ENCODE results near the gene KRTAP12-1.
A peak's percentile ranks its signal among the peaks of the same experiment; 100 is the strongest.

Gene KRTAP12-1

GRCh38 chr21:44681861-44682579, at the start of gene KRTAP12-1:
Gene KRTAP12-1 (minus strand): TSS chr21:44682163. CDS start chr21:44682123, 40 bp downstream.
- no peak for DNase-seq (ENCODE audit: low spot score)

DNA sequence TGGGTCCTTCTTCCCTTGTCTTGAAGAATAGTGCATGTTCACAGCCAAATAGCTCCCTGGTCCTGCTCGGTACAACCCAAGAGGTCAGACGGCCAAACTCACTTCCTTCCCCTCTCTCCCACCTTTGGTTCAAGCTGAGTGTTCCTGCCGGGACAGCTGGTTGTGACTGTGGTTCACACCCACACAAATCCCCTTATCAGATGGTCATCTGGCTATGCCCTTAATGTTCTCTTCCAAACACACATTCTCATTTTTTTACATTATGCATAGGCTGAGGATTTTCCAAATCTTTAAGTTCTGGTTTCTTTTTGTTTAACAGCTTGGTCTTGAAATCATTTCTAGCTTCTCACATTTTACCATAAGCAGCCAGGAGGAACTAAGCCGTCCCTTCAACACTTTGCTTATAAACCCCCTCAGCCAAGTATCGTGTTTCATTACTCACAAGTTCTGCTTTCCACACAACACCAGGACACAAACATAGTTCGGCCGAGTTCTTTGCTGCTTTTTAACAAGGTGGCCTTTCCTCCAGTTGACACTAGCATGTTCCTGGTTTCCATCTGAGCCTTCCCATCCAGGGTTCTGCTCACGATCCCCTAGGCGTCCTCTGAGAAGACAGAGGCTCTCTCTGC, 49.1 kb upstream of the KRTAP12-1 start:
- no peak for DNase-seq (ENCODE audit: low spot score)

GRCh38 chr21:44730028-44730395, 48.0 kb upstream of the KRTAP12-1 start:
- DNase-seq (ENCODE audit: low spot score): no peak

DNA sequence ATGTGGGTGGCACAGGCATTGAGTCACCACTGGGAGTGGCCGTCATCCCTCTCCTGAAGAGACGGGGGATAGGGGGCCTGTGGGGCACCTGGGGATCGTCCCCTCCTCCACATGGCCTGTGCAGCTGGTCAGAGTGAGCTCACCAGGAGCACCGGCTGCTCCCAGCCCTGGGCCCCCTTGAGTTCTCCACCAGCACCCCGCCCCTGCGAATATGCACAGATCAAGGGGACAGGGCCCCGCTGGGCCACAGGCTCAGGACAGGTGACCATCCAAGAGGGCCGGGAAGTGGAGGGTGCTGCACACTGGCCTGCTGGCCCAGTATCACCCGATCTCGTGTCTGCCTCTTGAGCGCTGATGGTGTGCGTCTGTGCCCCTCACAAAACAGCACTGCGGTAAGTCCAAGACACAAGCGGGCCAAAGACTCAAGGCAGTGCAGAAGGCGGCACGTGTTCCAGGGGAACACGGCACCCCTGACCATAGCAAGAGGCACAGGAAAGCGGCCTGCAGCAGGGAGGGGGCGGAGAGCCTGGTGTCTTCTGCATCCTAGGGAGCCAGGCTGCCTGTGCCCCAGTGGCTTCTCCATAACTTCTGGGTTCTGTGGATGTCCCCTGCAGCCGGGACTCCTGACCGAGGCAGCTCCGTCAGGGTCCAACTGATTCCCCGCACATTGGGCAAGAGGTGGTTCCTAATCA, 47.5 kb upstream of the KRTAP12-1 start:
- no peak for DNase-seq (ENCODE audit: low spot score)

- DNase-seq (ENCODE audit: low spot score): no peak
Measured at GRCh38 chr21:44728716-44729115, 46.8 kb upstream of the KRTAP12-1 start.

- DNase-seq (ENCODE audit: low spot score): no peak
Measured at GRCh38 chr21:44727757-44728156, 45.8 kb upstream of the KRTAP12-1 start.

DNA sequence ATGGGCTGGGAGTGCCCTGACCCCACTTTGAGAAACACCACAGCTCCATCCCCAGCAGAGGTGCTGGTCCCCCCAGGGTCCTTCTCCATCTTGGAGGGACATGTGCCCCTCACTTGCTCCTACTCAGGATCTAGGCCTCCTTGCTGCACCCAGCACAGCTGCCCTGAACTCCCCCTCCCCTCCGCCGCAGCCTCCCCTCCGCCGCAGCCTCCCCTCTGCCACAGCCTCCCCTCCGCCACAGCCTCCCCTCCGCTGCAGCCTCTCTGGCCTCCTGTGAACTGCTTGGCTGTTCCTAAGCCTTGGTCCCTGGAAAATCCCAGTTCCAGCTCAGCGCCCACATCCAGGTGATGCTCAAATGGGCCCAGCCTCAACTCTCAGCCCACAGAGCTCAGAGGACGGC, 45.4 kb upstream of the KRTAP12-1 start:
- DNase-seq (ENCODE audit: low spot score): no peak

- DNase-seq (ENCODE audit: low spot score): no peak
Measured at GRCh38 chr21:44726826-44727225, 44.9 kb upstream of the KRTAP12-1 start.

DNA sequence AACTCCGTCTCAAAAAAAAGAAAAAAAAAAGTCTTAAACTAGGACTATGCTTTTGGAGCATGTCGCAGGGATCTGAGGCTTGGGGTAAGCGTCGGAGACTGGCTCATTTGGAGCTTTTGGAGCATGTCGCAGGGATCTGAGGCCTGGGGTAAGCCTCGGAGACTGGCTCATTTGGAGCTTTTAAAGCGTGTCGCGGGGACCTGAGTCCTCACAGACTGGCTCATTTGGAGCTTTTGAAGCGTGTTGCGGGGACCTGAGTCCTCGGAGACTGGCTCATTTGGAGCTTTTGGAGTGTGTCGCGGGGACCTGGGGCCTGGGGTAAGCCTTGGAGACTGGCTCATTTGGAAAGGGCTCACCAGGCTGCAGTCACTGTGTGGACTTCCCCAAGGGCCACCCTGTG, 43.0 kb upstream of the KRTAP12-1 start:
- no peak for DNase-seq (ENCODE audit: low spot score)

GRCh38 chr21:44724196-44724595, 42.2 kb upstream of the KRTAP12-1 start:
- DNase-seq (ENCODE audit: low spot score): no peak

GRCh38 chr21:44723177-44724131, 41.5 kb upstream of the KRTAP12-1 start:
- peak; percentile 17 for DNase-seq (ENCODE audit: low spot score)

DNA sequence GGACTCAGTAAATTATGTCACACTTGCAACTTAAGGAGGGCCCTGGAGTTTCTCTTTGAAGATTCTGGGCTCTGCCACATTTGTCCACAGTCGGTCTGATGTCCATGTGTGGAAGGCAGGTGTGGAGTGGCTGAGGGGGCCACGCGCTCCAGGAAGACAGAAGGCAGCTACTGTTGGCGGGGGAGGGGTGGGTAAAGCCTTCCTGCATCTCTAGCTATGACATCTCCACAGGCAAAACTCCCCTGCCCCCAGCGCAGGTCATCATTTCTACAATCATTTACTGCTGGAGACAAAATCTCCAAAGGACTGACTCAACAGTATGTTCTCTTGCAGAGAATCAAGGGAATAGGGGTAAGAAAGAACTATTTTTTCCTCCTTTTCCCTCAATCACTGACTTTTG, 40.8 kb upstream of the KRTAP12-1 start:
- DNase-seq (ENCODE audit: low spot score): no peak

- DNase-seq (ENCODE audit: low spot score): no peak
Measured at GRCh38 chr21:44720170-44720569, 38.2 kb upstream of the KRTAP12-1 start.

GRCh38 chr21:44718571-44718970, 36.6 kb upstream of the KRTAP12-1 start:
- no peak for DNase-seq (ENCODE audit: low spot score)

DNA sequence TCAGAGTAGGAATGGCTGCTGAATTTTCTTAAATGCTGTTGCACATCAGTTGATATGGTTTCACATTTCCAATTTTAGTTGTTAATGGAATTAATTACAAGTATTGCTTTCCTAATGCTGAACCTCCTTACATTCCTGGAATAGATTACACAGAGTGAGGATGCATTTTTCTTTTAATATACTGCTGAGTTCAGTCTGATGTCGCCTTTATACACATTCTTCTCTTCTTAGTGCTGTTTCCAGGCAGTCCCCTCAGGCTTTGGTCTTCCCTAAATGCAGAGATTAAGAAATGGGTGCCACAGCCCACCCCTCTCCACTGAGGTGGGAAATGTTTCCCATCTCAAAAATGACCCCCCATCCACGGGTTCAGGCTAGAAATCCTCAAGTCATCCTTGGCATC, 36.1 kb upstream of the KRTAP12-1 start:
- no peak for DNase-seq (ENCODE audit: low spot score)

- DNase-seq (ENCODE audit: low spot score): no peak
Measured at GRCh38 chr21:44716984-44717383, 35.0 kb upstream of the KRTAP12-1 start.

DNA sequence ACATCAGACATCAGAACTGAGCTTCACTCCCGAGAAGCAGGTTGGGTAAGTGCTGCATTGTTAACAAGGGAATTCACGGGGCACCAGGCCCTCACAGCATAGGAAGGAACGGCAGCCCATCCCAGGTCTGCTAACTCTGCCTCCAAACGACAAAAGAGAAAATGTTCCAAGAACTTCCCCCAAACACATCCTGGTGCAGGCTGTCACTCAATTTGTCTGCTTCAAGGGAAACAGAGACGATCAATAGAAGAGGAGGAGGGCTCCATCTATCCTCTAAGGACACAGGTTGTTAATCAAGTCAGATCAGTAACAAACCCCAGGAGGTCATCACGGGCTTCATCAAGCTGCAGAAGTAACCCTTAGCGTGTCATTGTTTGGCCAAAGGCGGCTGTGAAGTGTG, 32.9 kb upstream of the KRTAP12-1 start:
- DNase-seq (ENCODE audit: low spot score): no peak

DNA sequence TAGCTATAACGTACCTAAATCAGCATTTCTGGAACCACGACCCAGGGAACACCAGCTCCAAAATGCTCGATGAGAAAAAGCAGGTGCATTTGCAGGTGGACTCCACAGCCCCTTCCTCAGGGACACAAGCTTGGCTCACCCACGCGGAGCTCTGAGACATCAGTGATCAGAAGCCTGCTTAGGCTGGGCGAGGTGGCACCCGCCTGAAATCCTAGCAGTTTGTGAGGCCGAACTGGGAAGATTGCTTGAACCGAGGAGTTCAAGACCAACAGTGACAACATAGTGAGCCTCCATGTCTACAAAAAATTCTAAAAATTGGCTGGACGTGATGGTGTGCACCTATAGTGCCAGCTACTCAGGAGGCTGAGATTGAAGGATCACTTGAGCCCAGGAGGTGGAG, 31.9 kb upstream of the KRTAP12-1 start:
- DNase-seq (ENCODE audit: low spot score): no peak

DNA sequence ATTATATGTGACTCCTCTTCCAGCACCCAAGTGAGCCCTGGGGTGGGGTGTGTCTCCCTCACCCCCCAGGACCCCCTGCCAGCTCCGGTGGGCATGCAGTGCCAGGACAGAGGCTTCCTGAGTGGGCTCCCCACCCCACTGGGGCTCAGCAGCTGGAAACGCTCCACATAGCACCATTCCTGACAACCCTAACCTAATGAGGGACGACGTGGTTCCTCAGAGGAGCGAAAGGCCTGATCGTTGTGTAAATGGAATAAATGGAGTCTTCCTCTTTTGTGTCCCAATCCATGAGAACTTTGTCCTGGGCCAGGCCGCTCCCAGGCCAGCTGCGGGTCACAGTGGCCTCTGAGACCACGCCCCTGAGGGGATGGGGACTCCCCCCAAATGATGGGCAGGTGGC, 31.2 kb upstream of the KRTAP12-1 start:
- DNase-seq (ENCODE audit: low spot score): no peak

DNA sequence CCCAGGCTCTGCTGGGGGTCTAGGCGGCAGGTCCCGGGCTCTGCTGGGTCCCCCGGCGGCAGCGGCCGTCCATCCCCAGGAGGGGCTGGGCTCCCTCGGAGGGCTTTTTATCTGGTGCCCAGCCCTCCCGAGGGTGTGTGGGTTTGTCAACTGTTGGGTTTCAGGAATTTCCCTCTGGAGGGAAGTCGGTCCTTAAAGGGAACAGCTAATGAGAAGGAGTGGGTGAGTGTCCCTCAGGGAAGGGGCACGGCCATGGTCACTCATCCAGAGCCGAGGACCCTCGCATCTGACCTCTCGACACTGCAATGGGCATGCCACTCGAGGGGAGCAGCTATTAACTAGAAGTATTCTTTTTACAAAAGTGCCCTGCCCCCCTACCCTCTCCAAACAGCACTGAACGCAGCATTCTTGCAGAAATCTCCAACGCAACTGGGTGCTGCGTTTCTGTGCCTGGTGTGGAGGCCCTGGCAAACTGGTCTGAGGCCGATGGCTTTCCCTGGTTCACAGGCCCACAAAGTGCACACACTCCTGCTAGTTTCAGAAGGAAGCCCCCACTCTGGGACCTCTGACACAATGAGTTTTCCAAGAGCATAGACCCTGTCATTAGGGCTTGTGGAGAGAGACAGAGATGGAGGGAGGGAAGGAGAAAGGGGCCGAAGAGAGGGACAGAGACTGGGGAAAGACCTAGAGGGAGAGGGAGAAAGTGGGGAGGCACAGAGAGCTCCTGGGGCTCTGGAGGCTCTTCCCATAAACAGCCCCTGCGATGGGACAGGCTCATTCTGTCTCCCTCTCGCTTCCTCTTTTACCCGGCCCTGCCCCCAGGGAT, 30.5 kb upstream of the KRTAP12-1 start:
- DNase-seq (ENCODE audit: low spot score): no peak

All from putamen (tissue), 1 donor.